ENCODE results near the gene PFDN4.

DNA sequence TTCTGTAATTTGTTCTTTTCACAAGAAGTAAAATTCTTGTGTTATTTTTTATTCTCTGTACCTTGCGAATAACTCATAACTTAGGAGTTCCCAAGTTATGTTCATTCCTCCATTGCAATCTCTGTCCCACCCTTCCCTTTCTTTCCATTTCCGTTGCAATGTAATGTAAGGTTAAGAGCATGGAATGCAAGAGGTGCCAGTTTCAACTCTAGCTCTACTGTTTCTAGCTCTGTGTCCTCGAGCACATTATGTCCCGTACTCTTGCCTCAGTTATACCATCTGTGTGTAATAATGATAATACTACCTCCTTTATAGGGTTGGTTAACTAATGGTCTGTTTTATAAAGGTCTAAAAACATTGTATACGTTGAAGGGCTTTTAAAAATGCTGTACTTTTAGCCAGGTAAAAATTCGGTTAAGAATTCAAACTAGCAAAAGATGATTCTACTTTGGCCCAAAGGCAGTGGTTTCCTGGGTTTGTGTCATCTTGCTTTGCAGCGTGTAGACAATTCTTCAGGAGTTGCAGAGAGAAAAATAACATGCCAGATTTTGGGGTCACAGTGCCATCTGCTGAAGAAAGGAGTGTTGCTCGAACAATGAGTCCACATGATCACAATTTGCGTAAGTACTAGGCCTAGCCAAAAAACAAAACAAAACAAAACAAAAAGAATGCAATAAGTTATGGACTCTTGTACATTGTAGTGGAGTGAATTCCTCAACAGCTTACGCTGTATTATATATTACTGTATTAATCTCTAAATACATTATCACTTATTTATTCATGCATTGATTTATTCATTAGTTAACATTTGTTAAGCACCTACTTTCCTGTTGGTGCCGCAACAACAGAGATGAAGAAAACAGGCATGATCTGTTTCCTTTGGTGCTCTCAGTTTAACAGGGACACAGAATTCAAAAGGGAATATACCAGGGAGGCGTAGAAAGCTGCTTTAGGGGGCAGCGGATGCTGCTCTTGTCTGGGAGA lies 10.0 kb upstream of the PFDN4 start:
- TF ChIP-seq, protein P1, sequence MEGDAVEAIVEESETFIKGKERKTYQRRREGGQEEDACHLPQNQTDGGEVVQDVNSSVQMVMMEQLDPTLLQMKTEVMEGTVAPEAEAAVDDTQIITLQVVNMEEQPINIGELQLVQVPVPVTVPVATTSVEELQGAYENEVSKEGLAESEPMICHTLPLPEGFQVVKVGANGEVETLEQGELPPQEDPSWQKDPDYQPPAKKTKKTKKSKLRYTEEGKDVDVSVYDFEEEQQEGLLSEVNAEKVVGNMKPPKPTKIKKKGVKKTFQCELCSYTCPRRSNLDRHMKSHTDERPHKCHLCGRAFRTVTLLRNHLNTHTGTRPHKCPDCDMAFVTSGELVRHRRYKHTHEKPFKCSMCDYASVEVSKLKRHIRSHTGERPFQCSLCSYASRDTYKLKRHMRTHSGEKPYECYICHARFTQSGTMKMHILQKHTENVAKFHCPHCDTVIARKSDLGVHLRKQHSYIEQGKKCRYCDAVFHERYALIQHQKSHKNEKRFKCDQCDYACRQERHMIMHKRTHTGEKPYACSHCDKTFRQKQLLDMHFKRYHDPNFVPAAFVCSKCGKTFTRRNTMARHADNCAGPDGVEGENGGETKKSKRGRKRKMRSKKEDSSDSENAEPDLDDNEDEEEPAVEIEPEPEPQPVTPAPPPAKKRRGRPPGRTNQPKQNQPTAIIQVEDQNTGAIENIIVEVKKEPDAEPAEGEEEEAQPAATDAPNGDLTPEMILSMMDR (tag by site-specific recombination; IDR thresholded peaks at IDR 0.05): peak; percentile 41; the same call in 1 of the 2 replicates
- TF ChIP-seq ZNF2 (tag by site-specific recombination; IDR thresholded peaks at IDR 0.05) (no peak), ZNF311 (tag by site-specific recombination; IDR thresholded peaks at IDR 0.05; ENCODE audit: borderline replicate concordance) (no peak), ZNF416 (tag by site-specific recombination; IDR thresholded peaks at IDR 0.05) (no peak), ZNF292 (tag by site-specific recombination; IDR thresholded peaks at IDR 0.05; ENCODE audit: borderline replicate concordance, low read depth) (no peak), ZNF274 (IDR thresholded peaks at IDR 0.05; ENCODE audit: low read length) (no peak), ZNF274 (tag by site-specific recombination; IDR thresholded peaks at IDR 0.05; ENCODE audit: borderline replicate concordance) (no peak), MEIS1 (CRISPR knock-in tag; IDR thresholded peaks at IDR 0.05; ENCODE audit: borderline replicate concordance) (no peak)
- TF ChIP-seq, protein P2, sequence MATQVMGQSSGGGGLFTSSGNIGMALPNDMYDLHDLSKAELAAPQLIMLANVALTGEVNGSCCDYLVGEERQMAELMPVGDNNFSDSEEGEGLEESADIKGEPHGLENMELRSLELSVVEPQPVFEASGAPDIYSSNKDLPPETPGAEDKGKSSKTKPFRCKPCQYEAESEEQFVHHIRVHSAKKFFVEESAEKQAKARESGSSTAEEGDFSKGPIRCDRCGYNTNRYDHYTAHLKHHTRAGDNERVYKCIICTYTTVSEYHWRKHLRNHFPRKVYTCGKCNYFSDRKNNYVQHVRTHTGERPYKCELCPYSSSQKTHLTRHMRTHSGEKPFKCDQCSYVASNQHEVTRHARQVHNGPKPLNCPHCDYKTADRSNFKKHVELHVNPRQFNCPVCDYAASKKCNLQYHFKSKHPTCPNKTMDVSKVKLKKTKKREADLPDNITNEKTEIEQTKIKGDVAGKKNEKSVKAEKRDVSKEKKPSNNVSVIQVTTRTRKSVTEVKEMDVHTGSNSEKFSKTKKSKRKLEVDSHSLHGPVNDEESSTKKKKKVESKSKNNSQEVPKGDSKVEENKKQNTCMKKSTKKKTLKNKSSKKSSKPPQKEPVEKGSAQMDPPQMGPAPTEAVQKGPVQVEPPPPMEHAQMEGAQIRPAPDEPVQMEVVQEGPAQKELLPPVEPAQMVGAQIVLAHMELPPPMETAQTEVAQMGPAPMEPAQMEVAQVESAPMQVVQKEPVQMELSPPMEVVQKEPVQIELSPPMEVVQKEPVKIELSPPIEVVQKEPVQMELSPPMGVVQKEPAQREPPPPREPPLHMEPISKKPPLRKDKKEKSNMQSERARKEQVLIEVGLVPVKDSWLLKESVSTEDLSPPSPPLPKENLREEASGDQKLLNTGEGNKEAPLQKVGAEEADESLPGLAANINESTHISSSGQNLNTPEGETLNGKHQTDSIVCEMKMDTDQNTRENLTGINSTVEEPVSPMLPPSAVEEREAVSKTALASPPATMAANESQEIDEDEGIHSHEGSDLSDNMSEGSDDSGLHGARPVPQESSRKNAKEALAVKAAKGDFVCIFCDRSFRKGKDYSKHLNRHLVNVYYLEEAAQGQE (tag by site-specific recombination; IDR thresholded peaks at IDR 0.05): no peak
- TF ChIP-seq, protein P3, sequence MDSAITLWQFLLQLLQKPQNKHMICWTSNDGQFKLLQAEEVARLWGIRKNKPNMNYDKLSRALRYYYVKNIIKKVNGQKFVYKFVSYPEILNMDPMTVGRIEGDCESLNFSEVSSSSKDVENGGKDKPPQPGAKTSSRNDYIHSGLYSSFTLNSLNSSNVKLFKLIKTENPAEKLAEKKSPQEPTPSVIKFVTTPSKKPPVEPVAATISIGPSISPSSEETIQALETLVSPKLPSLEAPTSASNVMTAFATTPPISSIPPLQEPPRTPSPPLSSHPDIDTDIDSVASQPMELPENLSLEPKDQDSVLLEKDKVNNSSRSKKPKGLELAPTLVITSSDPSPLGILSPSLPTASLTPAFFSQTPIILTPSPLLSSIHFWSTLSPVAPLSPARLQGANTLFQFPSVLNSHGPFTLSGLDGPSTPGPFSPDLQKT (IDR thresholded peaks at IDR 0.05; ENCODE audit: borderline replicate concordance, low read depth, low read length): no peak

All from HEK293 (cell line).